GM12878 (cell line): Measurements from ENCODE around the gene SCN4A. TPM values are rescaled to one million over a fixed set of nuclear protein-coding genes. Genes with fewer than 3 reads are reported as not detected.

Experiments
- ATAC-seq: fragments of 200-7000 bp; cut with Tn5 transposase; 3 replicates; pipeline ENCODE4 v1.9.1; 2020; ENCODE audit warnings: mild to moderate bottlenecking, moderate library complexity
- BruUV-seq: library from RNA; stranded (reverse); fragments of 400-500 nt; replicated peaks from 2 replicates; lab custom pipeline; 2021; lab: Mats Ljungman, UMichigan
- CTCF ChIA-PET: fragments of 300-600 bp; sonication (Branson Sonifier 250); formaldehyde crosslinking; extraction: SDS; loops from one replicate; lab custom pipeline; 2021; ENCODE audit warnings: inconsistent platforms; lab: Yijun Ruan, JAX
- POLR2A ChIA-PET: fragments of 350-600 bp; formaldehyde crosslinking; extraction: SDS; loops from one replicate; lab custom pipeline; 2021; ENCODE audit warnings: inconsistent platforms; lab: Charles Lee
- RAD21 ChIA-PET: fragments of 300-600 bp; sonication (Branson Sonifier 250); formaldehyde crosslinking; loops from one replicate; lab custom pipeline; 2023; ENCODE audit warnings: antibody characterized with exemption; ENCODE audit not compliant: unreplicated experiment; lab: Charles Lee
- SMC1A ChIA-PET: fragments of 300-600 bp; sonication (Branson Sonifier 250); formaldehyde crosslinking; loops from one replicate; lab custom pipeline; 2023; ENCODE audit not compliant: unreplicated experiment, uncharacterized antibody; lab: Charles Lee
- DNase-seq: peaks from one replicate; pipeline ENCODE4 v3.0.0-alpha.2; 2011; ENCODE audit warnings: low read depth, low spot score
- FAIRE-seq: peaks from 3 replicates; lab custom pipeline; 2011; peaks lifted over from hg19 to GRCh38; lab: Jason Lieb, UNC
- H2AFZ ChIP-seq: 2 replicates; pipeline ENCODE4 v1.6.0; 2011; ENCODE audit warnings: low read depth, low read length, control low read depth; ENCODE audit not compliant: control insufficient read depth
- H3K27ac ChIP-seq: 2 replicates; pipeline ENCODE4 v1.5.1; 2011; ENCODE audit warnings: control low read depth; ENCODE audit not compliant: control insufficient read depth, insufficient read depth
- H3K27me3 ChIP-seq, 2 experiments: replicated peaks in 1 of 2; 2 replicates each; pipeline versions ENCODE4 v1.6.0 to v1.6.1; 2011; ENCODE audit warnings: low read length in 1 of 2; ENCODE audit not compliant: control insufficient read depth in 2 of 2, insufficient read depth in 2 of 2
- H3K36me3 ChIP-seq, 2 experiments: 2 replicates each; pipeline ENCODE4 v1.5.1; 2011; ENCODE audit warnings: low read length in 1 of 2; ENCODE audit not compliant: control insufficient read depth in 2 of 2, insufficient read depth in 2 of 2
- H3K4me1 ChIP-seq: 2 replicates; pipeline ENCODE4 v1.6.1; 2011; ENCODE audit warnings: mild to moderate bottlenecking, low read length, moderate library complexity, mixed read lengths; ENCODE audit not compliant: control insufficient read depth, insufficient read depth
- H3K4me2 ChIP-seq: 2 replicates; pipeline ENCODE4 v1.6.0; 2011; ENCODE audit warnings: control low read depth; ENCODE audit not compliant: control insufficient read depth, insufficient read depth
- H3K4me3 ChIP-seq: fragments of 200-600 bp; sonication (generic); 2 replicates; pipeline ENCODE4 v1.5.1; 2016
- H3K79me2 ChIP-seq: 2 replicates; pipeline ENCODE4 v1.6.0; 2011; ENCODE audit warnings: low read length; ENCODE audit not compliant: control insufficient read depth, insufficient read depth
- H3K9ac ChIP-seq: 2 replicates; pipeline ENCODE4 v1.8.0; 2011; ENCODE audit warnings: low read length, control low read depth, mixed read lengths; ENCODE audit not compliant: control insufficient read depth, insufficient read depth
- H3K9me3 ChIP-seq: replicated peaks from 3 replicates; pipeline ENCODE4 v1.5.1; 2011; ENCODE audit warnings: mild to moderate bottlenecking, low read length; ENCODE audit not compliant: control insufficient read depth, insufficient read depth
- H4K20me1 ChIP-seq: 2 replicates; pipeline ENCODE4 v1.6.0; 2011; ENCODE audit not compliant: control insufficient read depth, insufficient read depth
- E2F8 ChIP-seq: fragments of 450-650 bp; IDR thresholded peaks from 2 replicates; pipeline ENCODE4 v1.6.1; 2018; ENCODE audit warnings: mild to moderate bottlenecking, low read depth, moderate library complexity; ENCODE audit not compliant: partially characterized antibody
- EED ChIP-seq: sonication (generic); IDR thresholded peaks from 2 replicates; pipeline ENCODE4 v1.6.1; 2016; ENCODE audit warnings: antibody characterized with exemption, low read depth
- EZH2 ChIP-seq: IDR thresholded peaks from 2 replicates; pipeline ENCODE4 v1.6.1; 2012; ENCODE audit warnings: low read depth, mild to moderate bottlenecking, control low read depth, inconsistent platforms, low read length, borderline replicate concordance; ENCODE audit not compliant: control insufficient read depth
- FOXK2 ChIP-seq: fragments of 450-650 bp; IDR thresholded peaks from 2 replicates; pipeline ENCODE4 v1.6.1; 2017; ENCODE audit warnings: mild to moderate bottlenecking, moderate library complexity
- MLLT1 ChIP-seq: fragments of 450-650 bp; IDR thresholded peaks from 2 replicates; pipeline ENCODE4 v1.6.1; 2016; ENCODE audit warnings: mild to moderate bottlenecking
- NKRF ChIP-seq: fragments of 450-650 bp; conservative IDR thresholded peaks from 2 replicates; pipeline ENCODE4 v1.6.1; 2017; ENCODE audit warnings: mild to moderate bottlenecking, moderate library complexity
- NR2C1 ChIP-seq: fragments of 450-650 bp; IDR thresholded peaks from 2 replicates; pipeline ENCODE4 v1.6.1; 2017; ENCODE audit warnings: antibody characterized with exemption, mild to moderate bottlenecking, moderate library complexity
- NR2C2 ChIP-seq: IDR thresholded peaks from 2 replicates; pipeline ENCODE4 v1.6.1; 2011; ENCODE audit warnings: borderline replicate concordance, low read depth; ENCODE audit not compliant: control insufficient read depth, insufficient read length
- POU2F2 ChIP-seq: IDR thresholded peaks from 3 replicates; pipeline ENCODE4 v1.6.1; 2011; ENCODE audit warnings: low read depth, mild to moderate bottlenecking, low read length, borderline replicate concordance
- RELB ChIP-seq: fragments of 450-650 bp; IDR thresholded peaks from 2 replicates; pipeline ENCODE4 v1.6.1; 2017; ENCODE audit warnings: low read depth, mild to moderate bottlenecking, moderate library complexity
- RUNX3 ChIP-seq: IDR thresholded peaks from 2 replicates; pipeline ENCODE4 v1.6.1; 2012; ENCODE audit warnings: low read length, inconsistent platforms
- SIX5 ChIP-seq: IDR thresholded peaks from 2 replicates; pipeline ENCODE4 v1.6.1; 2011; ENCODE audit warnings: mild to moderate bottlenecking, low read depth, low read length, moderate library complexity; ENCODE audit not compliant: severe bottlenecking
- SMAD1 ChIP-seq: fragments of 450-650 bp; IDR thresholded peaks from 2 replicates; pipeline ENCODE4 v1.6.1; 2018; ENCODE audit warnings: mild to moderate bottlenecking, low read depth; ENCODE audit not compliant: partially characterized antibody
- SMARCA5 ChIP-seq: fragments of 450-650 bp; IDR thresholded peaks from 2 replicates; pipeline ENCODE4 v1.6.1; 2017; ENCODE audit warnings: mild to moderate bottlenecking
- ZNF24 ChIP-seq: fragments of 450-650 bp; IDR thresholded peaks from 2 replicates; pipeline ENCODE4 v1.6.1; 2017; ENCODE audit warnings: antibody characterized with exemption, mild to moderate bottlenecking
- WGBS: methylation state at CpG from one replicate; pipeline ENCODE4 v1.1.6; 2016; ENCODE audit warnings: low lambda C conversion rate; ENCODE audit not compliant: insufficient replicate concordance, insufficient coverage; ENCODE audit errors: missing lambda C conversion rate; 5-methylcytosine and 5-hydroxymethylcytosine counted together
- in situ Hi-C: fragments of 300-500 bp; cut with MboI; formaldehyde crosslinking; loops from 9 replicates; pipeline ENCODE4 v1.14.3; 2018; ENCODE audit warnings: mixed read lengths
- intact Hi-C: fragments of 100-400 bp; cut with micrococcal nuclease; formaldehyde crosslinking; loops from one replicate; pipeline ENCODE4 v1.14.2; 2022; ENCODE audit not compliant: unreplicated experiment
- polyA plus RNA-seq, 11 experiments: library from polyadenylated mRNA; depleted of rRNA in 4 of 11; unstranded in 6 of 11; stranded (reverse) in 5 of 11; fragments of >200 nt; fragmentation: Nextera tagmentation in 4 of 11; fragmentation: Illumina TruSeq in 1 of 11; extraction: Ambion mirVana in 4 of 11; extraction: Trizol in 1 of 11; gene quantifications; 1 replicate in 1 of 11; 2 replicates in 10 of 11; pipeline versions ENCODE4 v1.2.1 to v1.2.3, GENCODE V29; 2011 to 2016; ENCODE audit warnings: inconsistent platforms in 2 of 11, missing spikeins in 2 of 11, low read depth in 1 of 11
- total RNA-seq, 4 experiments: library from RNA; depleted of rRNA in 3 of 4; stranded (reverse); fragments of >200 nt in 3 of 4; fragmentation: Illumina TruSeq in 1 of 4; extraction: Trizol in 1 of 4; gene quantifications; 2 replicates each; pipeline versions ENCODE4 v1.2.1 to v1.2.3, GENCODE V29; 2013 to 2021

The SCN4A gene
- total and polyA plus RNA-seq, 10 of the 15 experiments (the other 5 are each of a cell fraction or from before 2014, with no cell fraction given) = under 0.01 to 0.15 (median 0.07) TPM; not detected in 4

GRCh38 chr17:63966646-63967264 lies 6.0 kb downstream of the SCN4A start:
- peak overlapping the region; percentile 64 for H3K4me2 ChIP-seq
- ChIA-PET POLR2A (interaction anchor here (2.0 kb wide), 1 partner anchor 13 kb away, joined by 5 read pairs; no protein-coding TSS in a partner anchor), RAD21 (interaction anchor here (1.5 to 2.2 kb wide), 2 partner anchors 21 to 48 kb away, joined by 3 to 7 read pairs; no protein-coding TSS in a partner anchor), SMC1A (interaction anchor here (1.3 to 1.9 kb wide), 4 partner anchors 10 to 167 kb away, joined by 3 to 7 read pairs (median 4); partner anchors contain the start of gene GH1), CTCF (interaction anchor here (0.7 to 1.8 kb wide), 4 partner anchors 9 to 20 kb away, joined by 3 to 7 read pairs (median 4); no protein-coding TSS in a partner anchor)
- no peaks in the 10 kb centered on the region; the same call in 2 of the 3 replicates for H3K9me3 ChIP-seq
- H3K36me3 ChIP-seq = no peaks in the 10 kb centered on the region
- in situ Hi-C loops = no loop called here
- WGBS = 54% methylated on average over 11 of the region's 11 CpGs
- H2AFZ ChIP-seq = no peak overlapping the region
- no peaks in the 10 kb centered on the region for H3K27me3 ChIP-seq
- intact Hi-C loops = no loop called here
- ATAC-seq (peak; percentile 81), FAIRE-seq (no peak), DNase-seq (peak; percentile 60)
- no peaks in the 10 kb centered on the region for H4K20me1 ChIP-seq
- no peak overlapping the region for H3K9ac ChIP-seq
- BruUV-seq = no TSS peak
- peaks cover 12% of the 10 kb centered on the region for H3K4me1 ChIP-seq
- no peaks in the 10 kb centered on the region for H3K79me2 ChIP-seq
- no peak overlapping the region for H3K4me3 ChIP-seq
- no peak overlapping the region for H3K27ac ChIP-seq
- TF ChIP-seq NR2C2 (no peak), ZNF24 (no peak), EED (no peak), E2F8 (no peak), SIX5 (no peak), RUNX3 (peak; percentile 52), RELB (0 out of 2 replicates have a peak, but pooled peaks have one; percentile 13), FOXK2 (no peak), SMARCA5 (no peak), POU2F2 (peak; percentile 14; the same call in 1 of the 3 replicates), NKRF (no peak), SMAD1 (no peak), NR2C1 (no peak), EZH2 (no peak), MLLT1 (0 out of 2 replicates have a peak, but pooled peaks have one; percentile 21)
